Activated T-helper 1 cell treated with anti-CD3 and anti-CD28 coated beads, Interleukin-12 subunit alpha, Interleukin-12 subunit beta, Interleukin-2, Interleukin-4 antibody, amounts not matched to agents 30 ng/mL and 10 ng/mL and 1 ng/mL, durations not matched to agents 14 hours and 24 hours and 36 hours (primary cell): ENCODE measurements around the gene ASTN2. TPM values are rescaled to one million over a fixed set of nuclear protein-coding genes. Genes with fewer than 3 reads are reported as not detected.

ENCODE experiments used
- DNase-seq: peaks from one replicate; pipeline ENCODE4 v3.0.0; 2021; ENCODE audit warnings: low spot score
- H3K27ac Mint-ChIP-seq: one replicate; pipeline ENCODE4 v1.8.0; 2021; ENCODE audit warnings: mild to moderate bottlenecking, mixed read lengths
- H3K27me3 Mint-ChIP-seq: one replicate; pipeline ENCODE4 v1.8.0; 2022; ENCODE audit warnings: mild to moderate bottlenecking, moderate library complexity, mixed read lengths; ENCODE audit not compliant: insufficient read depth
- H3K36me3 Mint-ChIP-seq: one replicate; pipeline ENCODE4 v1.8.0; 2021; ENCODE audit warnings: low read depth, mixed read lengths
- H3K4me1 Mint-ChIP-seq: one replicate; pipeline ENCODE4 v1.8.0; 2021; ENCODE audit warnings: low read depth, mixed read lengths
- H3K4me3 Mint-ChIP-seq: one replicate; pipeline ENCODE4 v1.8.0; 2021; ENCODE audit warnings: mild to moderate bottlenecking, moderate library complexity, mixed read lengths
- H3K9me3 Mint-ChIP-seq: one replicate; pipeline ENCODE4 v1.8.0; 2021; ENCODE audit warnings: mixed read lengths
- intact Hi-C: fragments of 100-400 bp; cut with micrococcal nuclease; formaldehyde crosslinking; loops from one replicate; pipeline ENCODE4 v1.15.1; 2024
- total RNA-seq: library from RNA; stranded (reverse); gene quantifications from 2 replicates; pipeline ENCODE4 v1.2.3, GENCODE V29; 2022

The ASTN2 gene
- total RNA-seq, 1 donor from 2014 or later, result 3.3 TPM

GRCh38 chr9:117234103-117234502 is 180.8 kb downstream of the ASTN2 start:
- DNase-seq, result no peak
- Mint-ChIP-seq H3K4me1 (no peaks in the 10 kb centered on the region), H3K27me3 (no peaks in the 10 kb centered on the region), H3K4me3 (no peak overlapping the region), H3K36me3 (no peaks in the 10 kb centered on the region), H3K9me3 (no peaks in the 10 kb centered on the region), H3K27ac (no peak overlapping the region)
- intact Hi-C loops, result no loop called here

- DNase-seq, result no peak
- intact Hi-C loops, result no loop called here
- H3K4me3 Mint-ChIP-seq, result no peak overlapping the region
- H3K27ac Mint-ChIP-seq, result no peak overlapping the region
- no peaks in the 10 kb centered on the region for H3K9me3 Mint-ChIP-seq
- no peaks in the 10 kb centered on the region for H3K4me1 Mint-ChIP-seq
- H3K36me3 Mint-ChIP-seq, result no peaks in the 10 kb centered on the region
- no peaks in the 10 kb centered on the region for H3K27me3 Mint-ChIP-seq
These were observed 181.8 kb downstream of the ASTN2 start for GRCh38 chr9:117233016-117233415.

- intact Hi-C loops, result no loop called here
- Mint-ChIP-seq H3K9me3 (no peaks in the 10 kb centered on the region), H3K36me3 (no peaks in the 10 kb centered on the region), H3K4me3 (no peak overlapping the region), H3K4me1 (no peaks in the 10 kb centered on the region), H3K27ac (no peak overlapping the region), H3K27me3 (no peaks in the 10 kb centered on the region)
- no peak for DNase-seq
These were observed 182.6 kb downstream of the ASTN2 start for GRCh38 chr9:117232281-117232680.

- no peaks in the 10 kb centered on the region for H3K36me3 Mint-ChIP-seq
- no peak for DNase-seq
- intact Hi-C loops, result no loop called here
- no peak overlapping the region for H3K27ac Mint-ChIP-seq
- no peaks in the 10 kb centered on the region for H3K9me3 Mint-ChIP-seq
- no peaks in the 10 kb centered on the region for H3K27me3 Mint-ChIP-seq
- H3K4me1 Mint-ChIP-seq, result no peaks in the 10 kb centered on the region
- no peak overlapping the region for H3K4me3 Mint-ChIP-seq
These were observed 183.8 kb downstream of the ASTN2 start for GRCh38 chr9:117231012-117231411.

GRCh38 chr9:117224695-117225094 is 190.2 kb downstream of the ASTN2 start:
- no peaks in the 10 kb centered on the region for H3K4me1 Mint-ChIP-seq
- no peaks in the 10 kb centered on the region for H3K36me3 Mint-ChIP-seq
- H3K4me3 Mint-ChIP-seq, result no peak overlapping the region
- H3K27ac Mint-ChIP-seq, result no peak overlapping the region
- intact Hi-C loops, result no loop called here
- no peaks in the 10 kb centered on the region for H3K27me3 Mint-ChIP-seq
- H3K9me3 Mint-ChIP-seq, result no peaks in the 10 kb centered on the region
- no peak for DNase-seq

GRCh38 chr9:117218951-117219350 is 195.9 kb downstream of the ASTN2 start:
- Mint-ChIP-seq H3K36me3 (no peaks in the 10 kb centered on the region), H3K4me1 (no peaks in the 10 kb centered on the region), H3K9me3 (no peaks in the 10 kb centered on the region), H3K27me3 (no peaks in the 10 kb centered on the region), H3K4me3 (no peak overlapping the region), H3K27ac (no peak overlapping the region)
- DNase-seq, result no peak
- intact Hi-C loops, result no loop called here

GRCh38 chr9:117214416-117214815 is 200.4 kb downstream of the ASTN2 start:
- no peaks in the 10 kb centered on the region for H3K27me3 Mint-ChIP-seq
- no peaks in the 10 kb centered on the region for H3K36me3 Mint-ChIP-seq
- intact Hi-C loops, result no loop called here
- DNase-seq, result no peak
- H3K4me1 Mint-ChIP-seq, result no peaks in the 10 kb centered on the region
- H3K4me3 Mint-ChIP-seq, result no peak overlapping the region
- H3K27ac Mint-ChIP-seq, result no peak overlapping the region
- H3K9me3 Mint-ChIP-seq, result peaks cover 5% of the 10 kb centered on the region

- no peak overlapping the region for H3K4me3 Mint-ChIP-seq
- no peaks in the 10 kb centered on the region for H3K27me3 Mint-ChIP-seq
- intact Hi-C loops, result no loop called here
- no peak for DNase-seq
- H3K9me3 Mint-ChIP-seq, result peaks cover 15% of the 10 kb centered on the region
- H3K27ac Mint-ChIP-seq, result no peak overlapping the region
- H3K4me1 Mint-ChIP-seq, result no peaks in the 10 kb centered on the region
- no peaks in the 10 kb centered on the region for H3K36me3 Mint-ChIP-seq
These were observed 203.6 kb downstream of the ASTN2 start for GRCh38 chr9:117211280-117211679.

GRCh38 chr9:117205806-117206205 is 209.1 kb downstream of the ASTN2 start:
- no peak for DNase-seq
- H3K27me3 Mint-ChIP-seq, result no peaks in the 10 kb centered on the region
- peaks cover 15% of the 10 kb centered on the region for H3K9me3 Mint-ChIP-seq
- H3K36me3 Mint-ChIP-seq, result no peaks in the 10 kb centered on the region
- intact Hi-C loops, result no loop called here
- no peaks in the 10 kb centered on the region for H3K4me1 Mint-ChIP-seq
- no peak overlapping the region for H3K4me3 Mint-ChIP-seq
- no peak overlapping the region for H3K27ac Mint-ChIP-seq

GRCh38 chr9:117204971-117205370 is 209.9 kb downstream of the ASTN2 start:
- no peak for DNase-seq
- Mint-ChIP-seq H3K36me3 (no peaks in the 10 kb centered on the region), H3K27ac (no peak overlapping the region), H3K9me3 (peaks cover 15% of the 10 kb centered on the region), H3K4me3 (no peak overlapping the region), H3K27me3 (no peaks in the 10 kb centered on the region), H3K4me1 (no peaks in the 10 kb centered on the region)
- intact Hi-C loops, result no loop called here

- Mint-ChIP-seq H3K9me3 (no peaks in the 10 kb centered on the region), H3K4me3 (no peak overlapping the region), H3K4me1 (no peaks in the 10 kb centered on the region), H3K36me3 (no peaks in the 10 kb centered on the region), H3K27me3 (no peaks in the 10 kb centered on the region), H3K27ac (no peak overlapping the region)
- no peak for DNase-seq
- intact Hi-C loops, result no loop called here
These were observed 223.2 kb downstream of the ASTN2 start for GRCh38 chr9:117191504-117192261.

GRCh38 chr9:117189121-117189520 is 225.7 kb downstream of the ASTN2 start:
- H3K4me1 Mint-ChIP-seq, result no peaks in the 10 kb centered on the region
- no peaks in the 10 kb centered on the region for H3K9me3 Mint-ChIP-seq
- H3K36me3 Mint-ChIP-seq, result no peaks in the 10 kb centered on the region
- DNase-seq, result no peak
- no peak overlapping the region for H3K4me3 Mint-ChIP-seq
- intact Hi-C loops, result no loop called here
- no peaks in the 10 kb centered on the region for H3K27me3 Mint-ChIP-seq
- no peak overlapping the region for H3K27ac Mint-ChIP-seq

- DNase-seq, result no peak
- no peaks in the 10 kb centered on the region for H3K36me3 Mint-ChIP-seq
- intact Hi-C loops, result no loop called here
- no peak overlapping the region for H3K4me3 Mint-ChIP-seq
- H3K27me3 Mint-ChIP-seq, result no peaks in the 10 kb centered on the region
- H3K9me3 Mint-ChIP-seq, result no peaks in the 10 kb centered on the region
- no peak overlapping the region for H3K27ac Mint-ChIP-seq
- H3K4me1 Mint-ChIP-seq, result no peaks in the 10 kb centered on the region
These were observed 226.5 kb downstream of the ASTN2 start for GRCh38 chr9:117188394-117188793.

GRCh38 chr9:117187498-117187897 is 227.4 kb downstream of the ASTN2 start:
- H3K9me3 Mint-ChIP-seq, result no peaks in the 10 kb centered on the region
- no peak overlapping the region for H3K27ac Mint-ChIP-seq
- H3K4me3 Mint-ChIP-seq, result no peak overlapping the region
- no peak for DNase-seq
- intact Hi-C loops, result no loop called here
- H3K27me3 Mint-ChIP-seq, result no peaks in the 10 kb centered on the region
- no peaks in the 10 kb centered on the region for H3K4me1 Mint-ChIP-seq
- H3K36me3 Mint-ChIP-seq, result no peaks in the 10 kb centered on the region
